ENCODE results near the gene TNFRSF1B. TPM values are rescaled to one million over a fixed set of nuclear protein-coding genes. Genes with fewer than 3 reads are reported as not detected.
"Not testable (repeated sequence)": the region's sequence is repeated elsewhere in the genome, so short reads cannot be mapped to it uniquely, and the experiment has no call there.

TNFRSF1B gene
- polyA plus RNA-seq, 3 donors, result 5.7 to 7.3 (median 5.9) TPM

- no peak for DNase-seq
Measured at GRCh38 chr1:12215118-12215961, 48.5 kb downstream of the TNFRSF1B start.

GRCh38 chr1:12219800-12220199 is 53.0 kb downstream of the TNFRSF1B start:
- no peak for DNase-seq

GRCh38 chr1:12220890-12221289 is 54.1 kb downstream of the TNFRSF1B start:
- DNase-seq, result no peak

GRCh38 chr1:12222700-12223099 is 55.9 kb downstream of the TNFRSF1B start:
- not testable (repeated sequence) for DNase-seq

- not testable (repeated sequence) for DNase-seq
Measured at GRCh38 chr1:12224092-12224491, 57.3 kb downstream of the TNFRSF1B start.

GRCh38 chr1:12228979-12229378 is 62.2 kb downstream of the TNFRSF1B start:
- no peak for DNase-seq

- no peak for DNase-seq
Measured at GRCh38 chr1:12229386-12229834, 62.6 kb downstream of the TNFRSF1B start.

- DNase-seq, result peak; percentile 77
Measured at GRCh38 chr1:12229835-12230548, 63.2 kb downstream of the TNFRSF1B start, which contains the start of gene VPS13D. Gene VPS13D, plus strand, starts transcription at chr1:12230030. Its CDS starts 4,237 bp downstream, at chr1:12234267.

GRCh38 chr1:12230549-12231275 is 63.9 kb downstream of the TNFRSF1B start:
- no peak for DNase-seq

GRCh38 chr1:12231276-12231595 is 64.4 kb downstream of the TNFRSF1B start:
- no peak for DNase-seq

GRCh38 chr1:12232221-12232620 is 65.4 kb downstream of the TNFRSF1B start:
- no peak for DNase-seq

GRCh38 chr1:12244078-12244477 is 77.3 kb downstream of the TNFRSF1B start:
- DNase-seq, result no peak

- no peak for DNase-seq
Measured at GRCh38 chr1:12244585-12244984, 77.8 kb downstream of the TNFRSF1B start.

- no peak for DNase-seq
Measured at GRCh38 chr1:12245116-12245515, 78.3 kb downstream of the TNFRSF1B start.

GRCh38 chr1:12245733-12246132 is 78.9 kb downstream of the TNFRSF1B start:
- DNase-seq, result no peak

- DNase-seq, result no peak
Measured at GRCh38 chr1:12246584-12246983, 79.8 kb downstream of the TNFRSF1B start.

- no peak for DNase-seq
Measured at GRCh38 chr1:12249181-12249580, 82.4 kb downstream of the TNFRSF1B start.

GRCh38 chr1:12249748-12250147 is 83.0 kb downstream of the TNFRSF1B start:
- no peak for DNase-seq

- DNase-seq, result no peak
Measured at GRCh38 chr1:12251442-12251841, 84.7 kb downstream of the TNFRSF1B start.

GRCh38 chr1:12255913-12256312 is 89.1 kb downstream of the TNFRSF1B start:
- no peak for DNase-seq

GRCh38 chr1:12258272-12258671 is 91.5 kb downstream of the TNFRSF1B start:
- no peak for DNase-seq
